ENCODE results near the gene TFAP2A.

TFAP2A gene

DNA sequence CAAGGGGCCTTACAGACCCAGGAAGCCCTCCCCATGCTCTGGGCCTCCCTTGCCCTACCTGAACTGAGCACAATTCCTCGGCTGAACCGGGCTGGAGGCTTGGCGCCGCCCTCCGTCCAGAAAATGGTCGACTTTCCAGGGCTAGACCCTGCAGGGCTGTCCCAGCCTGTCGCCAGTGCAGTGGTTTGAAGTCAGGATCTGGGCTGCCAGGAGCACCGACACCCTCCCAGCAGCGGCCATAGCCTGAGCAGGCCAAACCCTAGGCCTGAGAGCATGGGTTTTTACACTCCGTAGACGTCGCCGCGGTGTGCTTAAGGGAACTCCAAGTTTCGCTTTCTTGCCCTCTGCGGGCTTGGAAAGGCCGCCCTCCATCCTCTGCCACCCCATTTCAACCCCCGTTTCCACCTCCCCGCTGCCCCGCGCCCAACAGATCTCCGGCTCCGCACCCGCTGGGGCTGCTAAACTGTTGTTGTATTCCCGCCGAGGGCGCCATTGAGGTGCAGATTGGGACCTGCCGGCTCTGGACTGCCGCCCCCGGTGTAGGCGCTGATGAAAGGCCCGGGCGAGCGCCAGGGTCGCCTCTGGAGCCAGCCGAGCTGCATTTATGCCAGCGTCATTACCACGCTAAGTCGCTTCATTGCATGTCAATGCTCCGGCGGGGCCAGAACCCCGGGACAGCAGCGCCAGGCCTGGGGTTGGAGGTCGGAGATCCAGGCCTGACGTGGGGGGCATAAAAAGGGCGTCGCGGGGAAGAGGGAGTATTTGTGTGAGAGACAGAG, 2.2 kb upstream of the TFAP2A start:
- TF ChIP-seq, protein P1, sequence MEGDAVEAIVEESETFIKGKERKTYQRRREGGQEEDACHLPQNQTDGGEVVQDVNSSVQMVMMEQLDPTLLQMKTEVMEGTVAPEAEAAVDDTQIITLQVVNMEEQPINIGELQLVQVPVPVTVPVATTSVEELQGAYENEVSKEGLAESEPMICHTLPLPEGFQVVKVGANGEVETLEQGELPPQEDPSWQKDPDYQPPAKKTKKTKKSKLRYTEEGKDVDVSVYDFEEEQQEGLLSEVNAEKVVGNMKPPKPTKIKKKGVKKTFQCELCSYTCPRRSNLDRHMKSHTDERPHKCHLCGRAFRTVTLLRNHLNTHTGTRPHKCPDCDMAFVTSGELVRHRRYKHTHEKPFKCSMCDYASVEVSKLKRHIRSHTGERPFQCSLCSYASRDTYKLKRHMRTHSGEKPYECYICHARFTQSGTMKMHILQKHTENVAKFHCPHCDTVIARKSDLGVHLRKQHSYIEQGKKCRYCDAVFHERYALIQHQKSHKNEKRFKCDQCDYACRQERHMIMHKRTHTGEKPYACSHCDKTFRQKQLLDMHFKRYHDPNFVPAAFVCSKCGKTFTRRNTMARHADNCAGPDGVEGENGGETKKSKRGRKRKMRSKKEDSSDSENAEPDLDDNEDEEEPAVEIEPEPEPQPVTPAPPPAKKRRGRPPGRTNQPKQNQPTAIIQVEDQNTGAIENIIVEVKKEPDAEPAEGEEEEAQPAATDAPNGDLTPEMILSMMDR (IDR thresholded peaks at IDR 0.05; ENCODE audit: insufficient read depth, low read depth, low read length, missing control alignments): no peak
- H3K4me3 ChIP-seq (ENCODE audit: low read depth, low read length): peak overlapping the region; percentile 50
- peak; percentile 39 for DNase-seq (ENCODE audit: low read depth)

- TF ChIP-seq, protein P1 (IDR thresholded peaks at IDR 0.05; ENCODE audit: insufficient read depth, low read depth, low read length, missing control alignments): no peak
- no peak for DNase-seq (ENCODE audit: low read depth)
- peak overlapping the region; percentile 50 for H3K4me3 ChIP-seq (ENCODE audit: low read depth, low read length)
Observed at GRCh38 chr6:10416516-10416862, 1.6 kb upstream of the TFAP2A start.

GRCh38 chr6:10415617-10416480, 975 bp upstream of the TFAP2A start:
- no peak for DNase-seq (ENCODE audit: low read depth)
- TF ChIP-seq, protein P1 (IDR thresholded peaks at IDR 0.05; ENCODE audit: insufficient read depth, low read depth, low read length, missing control alignments): no peak
- peak overlapping the region; percentile 50 for H3K4me3 ChIP-seq (ENCODE audit: low read depth, low read length)

DNA sequence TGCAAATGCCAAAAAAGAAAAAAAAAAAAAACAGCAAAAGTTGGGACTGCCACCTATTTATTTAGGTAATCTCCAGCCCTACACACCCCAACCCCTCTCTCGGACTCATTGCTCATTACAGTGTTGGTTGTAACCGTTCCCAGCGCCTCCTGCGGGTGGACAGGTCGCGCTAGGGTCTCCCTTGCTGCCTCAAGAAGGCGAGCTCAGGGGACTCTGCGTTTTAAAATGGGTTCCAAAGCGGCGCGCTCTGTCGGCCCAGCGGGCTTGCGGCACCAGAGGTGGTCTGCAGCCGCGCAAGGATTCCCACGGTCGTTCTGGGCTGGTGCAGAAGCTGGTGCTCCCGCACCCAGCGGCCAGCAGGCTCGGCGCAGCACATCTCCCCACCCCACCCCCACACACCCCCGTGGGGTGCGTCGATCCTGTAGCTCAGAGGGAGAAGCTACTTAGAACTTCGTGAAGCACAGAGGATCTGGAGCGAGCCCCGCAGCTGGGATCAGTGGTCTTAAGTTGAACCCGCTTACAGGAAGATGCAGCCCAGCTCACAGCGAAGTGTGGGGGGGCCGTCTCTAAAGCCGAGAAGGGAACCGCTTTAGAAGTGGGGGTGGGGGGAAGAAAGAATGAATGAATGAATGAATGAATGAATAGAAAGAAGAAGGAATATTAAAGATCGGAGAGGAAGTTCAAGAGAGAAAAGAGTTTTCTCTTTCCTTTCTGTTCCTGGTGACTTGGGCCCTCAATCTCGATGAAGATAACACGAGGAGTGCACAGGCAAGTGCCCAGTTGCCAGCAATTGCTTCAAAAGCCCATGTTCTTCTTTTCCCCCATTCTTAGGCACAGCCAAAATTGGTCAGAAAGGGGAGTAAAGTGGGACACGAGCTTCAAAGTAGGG, 780 bp downstream of the TFAP2A start:
- no peak for DNase-seq (ENCODE audit: low read depth)
- peak overlapping the region; percentile 63 for H3K4me3 ChIP-seq (ENCODE audit: low read depth, low read length)
- TF ChIP-seq, protein P1 (IDR thresholded peaks at IDR 0.05; ENCODE audit: insufficient read depth, low read depth, low read length, missing control alignments): peak; percentile 0

DNA sequence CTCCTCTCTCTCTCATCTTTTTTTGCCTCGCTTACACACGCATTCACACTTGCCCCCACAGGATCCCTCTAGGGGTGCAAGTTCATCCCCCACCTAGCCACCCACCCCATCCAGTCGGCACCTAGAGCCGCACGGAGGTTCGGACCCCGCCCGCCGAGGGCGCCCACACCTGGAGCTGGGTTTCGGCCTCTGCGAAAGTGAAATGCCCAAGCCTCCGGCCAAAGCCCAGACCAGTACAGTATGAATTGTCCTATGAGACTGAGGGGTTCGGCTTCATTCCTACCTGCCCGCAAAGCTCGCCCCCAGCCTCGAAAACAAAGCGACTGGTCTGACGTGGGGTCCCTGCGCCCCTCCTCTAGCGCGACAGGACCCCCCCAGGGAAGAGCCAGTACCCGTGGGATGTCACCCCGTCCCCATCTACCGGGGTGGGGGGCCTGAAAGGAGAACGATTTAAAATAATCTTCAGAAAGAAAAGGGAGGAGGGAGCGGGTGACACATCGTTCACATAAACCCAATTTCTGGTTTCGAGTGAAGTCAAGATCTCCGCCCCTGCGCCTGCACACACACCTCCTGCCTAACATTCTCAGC, 1.5 kb downstream of the TFAP2A start:
- peak; percentile 50 for DNase-seq (ENCODE audit: low read depth)
- peak overlapping the region; percentile 63 for H3K4me3 ChIP-seq (ENCODE audit: low read depth, low read length)
- TF ChIP-seq, protein P1 (IDR thresholded peaks at IDR 0.05; ENCODE audit: insufficient read depth, low read depth, low read length, missing control alignments): no peak

Measured in GM12865 (cell line).